GM21576 (cell line): ENCODE results near the gene PPP1R12B.
"Not testable (repeated sequence)": the region's sequence is repeated elsewhere in the genome, so short reads cannot be mapped to it uniquely, and the experiment has no call there.

ENCODE experiments used
- ATAC-seq: cut with Tn5 transposase; IDR thresholded peaks from one replicate; pipeline ENCODE4 v1.9.1; 2021; ENCODE audit warnings: mild to moderate bottlenecking, moderate library complexity; ENCODE audit not compliant: unreplicated experiment

PPP1R12B gene

DNA sequence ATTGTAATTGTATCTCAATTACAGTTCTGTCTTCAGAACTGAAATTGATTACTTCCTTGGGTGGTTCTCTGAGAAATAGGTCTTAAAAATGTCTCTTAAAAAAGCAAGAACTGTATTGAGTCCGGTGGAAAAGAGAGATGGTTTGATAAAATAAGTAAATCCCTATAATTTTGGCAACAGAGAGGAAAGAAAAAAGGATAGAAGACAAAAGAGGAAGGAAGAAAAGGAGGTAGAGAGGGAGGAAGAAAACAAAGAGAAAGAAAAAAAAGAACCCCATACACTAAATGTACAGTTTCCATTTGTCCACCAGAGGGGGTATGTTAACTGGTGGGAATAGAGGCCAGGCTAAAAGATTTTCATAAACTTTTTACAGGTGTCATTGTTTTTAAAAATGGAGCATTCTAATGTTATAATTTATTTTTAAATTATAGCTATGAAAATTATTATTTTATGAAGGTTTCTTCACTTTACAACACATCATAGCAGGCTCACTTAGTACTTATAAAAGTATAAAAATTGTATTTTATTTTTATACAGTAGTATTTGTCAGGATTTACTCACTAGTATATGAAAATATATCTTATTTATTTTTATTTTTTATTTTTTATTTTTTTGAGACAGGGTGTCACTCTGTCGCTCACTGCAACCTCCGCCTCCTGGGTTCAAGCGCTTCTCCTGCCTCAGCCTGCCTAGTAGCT lies 4.7 kb upstream of the PPP1R12B start:
- ATAC-seq, result no peak

DNA sequence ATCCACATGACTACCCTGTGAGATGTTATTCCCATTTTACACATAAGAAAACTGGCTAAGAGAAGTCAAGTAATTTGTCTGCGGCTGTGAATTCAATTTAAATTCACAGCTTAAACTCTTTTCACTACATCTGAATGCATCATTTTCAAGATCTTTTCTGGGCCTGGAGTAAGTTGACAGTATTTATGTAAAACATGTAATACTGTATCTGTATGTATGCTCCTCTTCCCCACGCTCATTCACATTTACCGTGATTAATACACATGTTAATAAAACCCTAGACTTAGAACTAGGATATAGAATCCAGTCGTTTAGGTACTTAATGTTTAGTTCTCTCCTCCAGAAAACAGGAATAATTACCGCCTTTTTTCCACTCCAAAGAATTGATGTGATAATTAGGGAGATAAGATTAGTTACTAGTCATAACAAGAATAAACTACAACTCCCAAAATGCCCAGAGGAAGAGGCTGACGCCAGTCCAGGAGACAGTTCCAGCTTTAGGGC lies 442 bp upstream of the PPP1R12B start:
- ATAC-seq, result no peak

DNA sequence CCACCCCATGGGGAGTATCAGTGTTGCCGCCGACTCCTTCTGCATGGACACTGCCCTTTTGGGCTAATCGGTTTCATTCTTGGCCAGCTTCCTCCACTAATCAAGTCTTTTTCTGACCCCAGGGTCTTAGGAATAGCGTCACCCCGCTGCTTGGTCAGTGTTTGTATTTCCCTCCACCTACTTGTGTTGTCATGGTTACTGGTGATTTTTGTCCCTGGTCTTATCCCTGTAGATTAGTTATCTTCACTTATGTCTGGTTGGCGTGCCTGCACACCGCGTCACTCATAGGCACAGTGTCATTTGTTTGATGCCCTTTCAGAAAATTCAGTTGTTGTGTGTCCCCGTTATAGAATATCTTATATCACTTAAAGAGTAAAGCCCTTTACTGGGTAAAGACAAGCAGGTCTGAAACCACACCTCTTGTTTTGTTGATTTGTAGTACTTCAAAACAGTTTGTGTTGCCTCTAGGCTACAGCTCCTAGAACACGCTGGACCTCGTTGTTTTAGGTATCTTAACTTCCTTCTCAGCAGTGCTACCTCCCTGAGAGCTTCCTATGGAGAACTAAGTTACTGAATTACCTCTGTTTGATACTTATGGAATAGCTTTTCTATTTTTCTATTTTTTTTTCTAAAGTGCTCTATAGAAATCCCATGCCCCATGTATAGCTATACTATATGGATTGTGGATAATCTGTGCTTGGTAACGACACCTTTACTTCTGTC lies 868 bp downstream of the PPP1R12B start:
- ATAC-seq, result no peak

DNA sequence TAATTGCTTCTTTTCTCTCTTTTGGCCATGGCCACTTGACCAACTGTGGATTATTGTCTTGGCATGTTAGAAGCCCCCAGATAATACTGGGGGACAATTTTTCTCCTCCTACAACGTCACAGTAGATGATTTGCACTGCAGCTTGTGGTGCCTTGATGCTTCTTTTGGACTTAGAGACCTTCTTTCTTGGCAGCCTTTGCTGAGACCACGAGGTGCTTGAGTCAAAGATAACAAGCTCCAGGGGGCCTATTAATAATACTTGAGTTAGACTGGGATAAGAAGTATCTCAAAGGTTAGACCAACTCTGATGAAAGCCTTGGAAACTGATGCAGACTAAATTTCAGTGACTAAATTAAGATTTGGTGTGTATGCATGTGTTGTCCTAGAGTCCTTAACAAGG lies 3.2 kb downstream of the PPP1R12B start:
- ATAC-seq, result no peak

DNA sequence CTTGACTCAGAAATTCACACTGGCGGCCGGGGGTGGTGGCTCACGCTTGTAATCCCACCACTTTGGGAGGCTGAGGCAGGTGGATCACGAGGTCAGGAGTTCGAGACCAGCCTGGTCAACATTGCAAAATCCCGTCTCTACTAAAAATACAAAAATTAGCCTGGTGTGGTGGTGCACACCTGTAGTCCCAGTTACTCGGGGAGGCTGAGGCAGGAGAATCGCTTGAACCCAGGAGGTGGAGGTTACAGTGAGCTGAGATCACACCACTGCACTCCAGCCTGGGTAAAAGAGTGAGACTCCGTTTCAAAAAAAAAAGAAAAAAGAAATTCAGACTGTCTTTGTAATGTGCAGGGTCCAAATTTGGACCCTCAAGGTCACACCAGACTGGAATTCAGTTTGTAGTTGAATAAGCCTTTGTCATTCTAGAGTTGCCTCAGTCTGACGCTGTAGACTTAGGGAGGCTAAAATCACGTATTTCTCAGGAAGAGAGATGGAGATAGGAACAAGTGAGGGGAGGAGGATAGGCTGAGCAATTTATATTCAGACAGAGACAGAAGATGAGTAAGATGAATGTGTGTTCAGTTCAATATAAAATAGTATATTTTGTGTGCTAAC lies 4.2 kb downstream of the PPP1R12B start:
- not testable (repeated sequence) for ATAC-seq

DNA sequence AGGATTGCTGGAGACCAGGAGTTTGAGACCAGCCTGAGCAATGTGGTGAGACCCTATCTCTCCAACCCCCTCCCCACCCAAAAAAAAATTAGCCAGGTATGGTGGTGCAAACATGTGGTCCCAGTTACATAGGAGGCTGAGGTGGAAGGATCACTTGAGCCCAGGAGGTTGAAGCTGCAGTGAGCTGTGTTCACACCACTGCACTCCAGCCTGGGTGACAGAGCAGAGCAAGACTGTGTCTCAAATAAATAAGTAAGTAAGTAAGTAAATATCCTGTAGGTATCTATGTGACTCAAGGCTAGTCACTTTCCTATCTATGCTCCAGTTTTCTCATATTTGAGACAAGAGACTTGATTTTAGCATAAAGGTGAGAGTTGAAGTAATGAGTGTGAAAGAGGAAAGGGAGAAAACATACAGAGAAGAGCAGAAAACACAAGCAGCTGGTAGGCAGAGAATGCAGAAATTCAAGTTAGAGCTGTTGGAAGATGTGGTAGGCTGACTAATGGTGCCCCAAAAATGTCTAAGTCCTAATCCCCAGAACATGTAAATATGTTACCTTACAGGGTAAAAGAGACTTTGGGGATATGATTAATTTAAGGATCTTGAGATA lies 7.5 kb downstream of the PPP1R12B start:
- ATAC-seq, result no peak

DNA sequence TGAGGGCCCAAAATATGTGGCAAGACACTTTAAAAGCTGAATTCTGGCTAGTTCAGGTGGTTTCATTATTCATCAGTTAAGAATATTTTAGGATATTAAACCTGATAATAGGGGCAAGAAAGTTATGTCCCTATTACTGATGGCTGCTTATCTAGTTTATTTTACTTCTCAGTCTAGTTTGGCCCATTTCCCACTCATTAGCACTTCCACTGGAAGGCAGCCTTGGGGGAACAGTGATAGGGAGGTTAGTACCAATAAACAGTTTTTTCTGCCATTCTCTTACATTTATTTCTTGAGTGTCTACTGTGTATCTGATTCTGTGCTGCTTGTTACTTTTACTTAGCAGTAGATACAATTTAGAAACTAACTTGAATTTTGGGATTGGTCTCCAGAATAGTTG lies 9.0 kb downstream of the PPP1R12B start:
- no peak for ATAC-seq

DNA sequence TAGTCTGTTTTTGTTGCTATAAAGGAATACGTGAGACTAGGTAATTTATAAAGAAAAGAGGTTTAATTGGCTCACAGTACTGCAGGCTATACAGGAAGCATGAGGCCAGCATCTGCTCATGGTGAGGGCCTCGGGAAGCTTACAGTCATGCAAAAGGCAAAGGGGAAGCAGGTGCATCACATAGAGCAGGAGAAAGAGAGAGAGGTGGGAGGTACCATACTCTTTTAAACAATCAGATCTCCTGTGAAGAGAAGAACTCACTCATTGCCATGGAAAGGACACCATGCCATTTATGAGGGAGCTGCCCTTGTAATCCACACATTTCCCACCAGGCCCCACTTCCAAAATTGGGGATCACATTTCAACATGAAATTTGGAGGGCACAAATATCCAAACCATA lies 12.7 kb downstream of the PPP1R12B start:
- no peak for ATAC-seq

DNA sequence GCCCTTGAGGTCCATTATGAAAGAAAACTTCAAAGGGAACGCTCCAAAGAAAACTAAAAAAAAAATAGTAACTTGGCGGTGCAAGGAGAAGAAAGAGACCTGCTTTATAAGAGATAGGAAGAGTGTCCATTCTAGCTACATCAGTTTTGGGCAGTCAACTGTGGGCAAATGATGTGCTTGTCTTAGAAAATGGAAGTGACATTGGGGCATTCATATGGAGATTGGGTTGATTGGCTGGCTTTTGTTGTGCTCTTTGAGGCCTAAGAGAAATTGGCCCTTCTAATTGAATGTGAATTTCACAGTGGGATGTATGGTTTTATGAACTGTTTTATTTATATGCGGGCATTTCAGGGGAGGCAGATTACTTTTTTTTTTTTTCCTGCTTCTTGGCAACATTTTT lies 13.2 kb downstream of the PPP1R12B start:
- no peak for ATAC-seq

DNA sequence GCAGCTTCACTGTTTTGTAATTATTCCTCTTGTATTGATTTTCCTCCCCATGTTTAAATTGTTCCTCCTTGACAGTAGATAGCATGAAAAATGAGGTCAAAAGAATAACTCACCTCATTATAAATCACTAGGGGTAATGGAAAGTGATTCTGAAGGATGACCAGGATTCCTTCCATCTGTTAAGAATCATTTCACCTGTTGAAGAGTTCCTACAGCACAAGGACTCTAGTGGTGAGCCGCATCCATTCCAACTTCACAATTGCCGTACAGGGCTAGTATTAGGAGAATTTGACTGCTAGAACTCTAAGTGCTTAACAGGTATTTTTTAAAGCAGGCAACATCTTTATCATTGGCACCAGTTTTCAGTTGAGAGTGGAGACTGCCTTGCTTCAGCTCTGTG lies 13.7 kb downstream of the PPP1R12B start:
- no peak for ATAC-seq

DNA sequence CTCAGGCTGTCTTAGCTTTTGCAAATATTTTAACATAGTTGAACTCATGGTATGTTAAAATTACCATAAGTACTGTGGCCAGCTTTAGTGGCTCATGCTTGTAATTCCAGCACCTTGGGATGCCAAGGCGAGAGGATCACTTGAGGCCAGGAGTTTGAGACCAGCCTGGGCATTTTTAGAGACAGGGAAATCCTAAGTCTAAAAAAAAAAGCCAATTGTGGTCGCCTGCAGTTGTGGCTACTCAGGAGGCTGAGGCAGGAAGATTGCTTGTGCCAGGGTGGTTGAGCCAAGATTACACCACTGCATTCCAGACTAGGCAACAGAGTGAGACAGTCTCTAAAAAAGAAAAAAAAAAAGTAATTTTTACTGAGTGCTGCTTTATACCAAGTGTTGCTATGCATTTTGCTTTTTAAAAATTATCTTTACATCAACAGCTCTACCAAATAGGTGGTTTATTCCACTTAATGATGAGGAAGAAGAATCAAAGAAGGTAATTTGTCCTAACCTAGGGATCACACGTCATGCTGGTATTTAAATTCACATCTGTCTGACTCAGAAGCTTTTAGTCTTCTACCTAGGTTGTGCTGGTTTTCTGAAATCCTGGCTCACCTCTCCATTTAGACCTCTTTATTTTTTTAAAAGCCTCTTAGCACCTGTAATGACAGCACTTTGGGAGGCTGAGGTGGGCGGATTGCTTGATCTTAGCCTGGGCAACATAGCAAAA lies 16.8 kb downstream of the PPP1R12B start:
- no peak for ATAC-seq

DNA sequence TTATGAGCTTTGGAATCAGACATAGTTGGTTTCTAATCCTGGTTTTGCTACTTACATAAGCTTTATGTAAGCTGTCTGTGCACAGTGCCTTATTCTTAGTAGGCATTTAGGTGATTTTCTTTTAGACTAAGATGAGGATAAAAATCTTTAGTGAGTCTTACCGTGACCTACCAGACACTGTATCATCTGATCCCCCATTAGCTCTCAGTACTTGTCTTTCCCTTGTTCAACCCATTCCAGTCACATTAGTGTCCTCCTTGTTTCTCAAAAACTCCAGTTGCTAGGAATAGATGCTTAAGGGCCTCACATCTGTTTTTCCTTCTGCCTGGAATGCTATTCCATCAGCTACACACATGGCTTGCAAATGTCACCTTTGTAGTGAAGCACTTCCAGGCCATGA lies 18.8 kb downstream of the PPP1R12B start:
- no peak for ATAC-seq

DNA sequence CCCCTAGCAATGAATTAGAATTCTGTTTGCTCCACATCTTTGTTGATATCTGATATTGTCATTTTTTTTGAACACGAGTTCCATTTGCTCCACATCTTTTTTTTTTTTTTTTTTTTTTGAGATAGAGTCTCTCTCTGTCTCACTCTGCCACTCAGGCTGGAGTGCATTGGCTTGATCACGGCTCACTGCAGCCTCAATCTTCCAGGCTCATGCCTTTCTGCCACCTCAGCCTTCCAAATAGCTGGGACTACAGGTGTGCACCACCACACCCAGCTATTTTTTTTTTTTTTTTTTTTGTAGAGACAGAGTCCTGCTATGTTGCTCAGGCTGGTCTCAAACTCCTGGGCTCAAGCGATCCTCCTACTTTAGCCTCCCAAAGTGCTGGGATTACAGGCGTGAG lies 22.4 kb downstream of the PPP1R12B start:
- ATAC-seq, result not testable (repeated sequence)

DNA sequence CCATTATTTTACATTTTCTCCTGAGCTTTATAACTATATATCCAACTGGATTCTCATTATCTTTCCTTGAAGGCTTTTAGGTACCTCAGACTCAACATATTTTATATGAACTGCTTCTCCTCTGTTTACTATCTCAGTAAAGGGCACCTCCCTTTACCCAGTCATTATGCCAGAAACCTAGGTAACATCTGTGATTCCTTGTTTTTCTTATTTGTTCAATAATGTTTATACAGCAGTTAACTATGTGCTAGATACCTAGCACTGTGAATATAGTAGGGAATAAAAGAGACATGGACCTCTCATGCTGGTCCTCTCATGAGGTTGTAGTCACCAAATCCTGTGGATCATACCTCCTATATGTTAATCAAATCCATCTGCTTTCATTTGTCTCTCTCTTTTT lies 25.6 kb downstream of the PPP1R12B start:
- no peak for ATAC-seq

DNA sequence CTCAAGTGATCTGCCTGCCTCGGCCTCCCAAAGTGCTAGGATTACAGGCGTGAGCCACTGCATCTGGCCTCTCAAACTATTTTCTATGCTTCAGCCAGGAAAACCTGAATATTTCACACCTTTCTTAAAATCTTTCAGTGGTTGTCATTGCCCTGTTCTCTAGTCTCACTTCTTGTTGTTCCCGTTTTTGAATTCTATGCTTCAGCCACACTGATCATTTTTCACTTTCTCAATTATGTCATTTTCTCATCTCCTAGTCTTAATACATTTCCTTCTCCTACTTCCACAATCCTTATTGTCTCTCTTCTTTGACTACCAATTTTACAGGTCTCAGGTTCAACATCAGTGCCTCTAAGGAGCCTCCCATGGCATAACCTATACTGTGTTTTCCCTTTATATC lies 26.7 kb downstream of the PPP1R12B start:
- ATAC-seq, result not testable (repeated sequence)

DNA sequence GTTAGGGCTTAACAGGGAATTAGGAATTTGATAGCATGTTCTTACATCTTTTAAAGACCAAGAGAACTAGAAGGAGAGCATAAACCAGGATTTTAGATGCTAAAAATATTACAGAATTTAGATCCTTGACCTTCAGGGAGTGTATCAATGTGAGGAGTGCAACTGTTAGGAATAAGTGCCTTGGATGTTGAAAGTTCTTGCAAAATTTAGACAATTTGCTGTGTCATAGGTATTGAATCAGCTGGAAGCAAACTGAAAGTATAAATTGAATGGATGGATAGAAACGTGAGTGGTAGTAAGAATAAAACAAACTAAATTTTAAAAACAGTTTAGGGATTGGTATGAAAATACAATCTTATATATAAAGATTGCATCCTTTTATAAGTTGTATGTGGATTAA lies 27.7 kb downstream of the PPP1R12B start:
- no peak for ATAC-seq

DNA sequence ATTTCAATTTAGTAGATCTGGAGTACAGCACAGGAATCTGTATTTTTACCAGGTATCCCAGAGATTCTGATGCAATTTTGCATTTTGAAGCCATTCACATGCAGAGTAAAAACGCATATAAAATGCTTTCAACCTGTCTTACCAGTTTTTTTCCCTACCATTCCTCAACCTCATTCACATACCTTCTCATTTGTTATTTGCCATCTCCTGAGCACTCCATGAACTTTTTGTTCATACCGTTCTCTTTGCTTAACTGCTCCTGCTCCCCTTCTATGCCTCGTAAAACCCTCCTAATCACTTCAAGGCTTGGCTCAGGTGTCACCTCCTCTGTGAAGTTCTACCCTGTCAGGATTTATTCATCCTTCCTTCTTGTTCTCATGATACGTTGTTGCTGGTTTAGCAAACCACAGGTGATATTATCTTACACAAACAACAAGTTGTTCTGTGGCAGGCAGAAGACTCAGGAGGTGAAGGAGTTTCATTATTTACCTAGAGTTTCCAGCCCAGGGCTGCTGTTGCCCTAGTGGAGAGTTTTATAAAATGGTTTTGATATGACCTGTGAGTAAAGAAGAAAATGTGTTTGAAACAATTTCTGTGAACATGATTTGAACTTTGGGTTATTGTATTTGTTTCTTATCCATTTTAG lies 31.5 kb downstream of the PPP1R12B start:
- not testable (repeated sequence) for ATAC-seq

DNA sequence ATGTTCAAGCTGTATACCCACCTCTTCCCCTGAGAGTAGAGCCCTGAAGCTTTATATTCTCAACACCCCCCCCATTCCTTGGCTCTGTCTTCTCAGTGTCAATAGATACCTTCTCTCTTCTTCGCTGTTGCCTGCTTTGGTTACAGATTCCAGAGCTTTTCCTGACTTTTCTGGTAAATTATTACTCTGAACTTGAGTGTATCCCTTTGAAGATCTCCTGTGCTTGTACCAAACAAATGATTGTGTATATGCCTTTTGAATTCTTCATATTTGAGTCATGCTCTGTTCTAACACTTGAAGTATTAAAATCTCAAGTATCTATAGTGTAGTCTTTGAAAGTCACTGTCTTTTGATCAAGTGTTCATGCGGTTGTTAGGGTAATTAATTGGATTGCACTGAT lies 32.0 kb downstream of the PPP1R12B start:
- ATAC-seq, result not testable (repeated sequence)

DNA sequence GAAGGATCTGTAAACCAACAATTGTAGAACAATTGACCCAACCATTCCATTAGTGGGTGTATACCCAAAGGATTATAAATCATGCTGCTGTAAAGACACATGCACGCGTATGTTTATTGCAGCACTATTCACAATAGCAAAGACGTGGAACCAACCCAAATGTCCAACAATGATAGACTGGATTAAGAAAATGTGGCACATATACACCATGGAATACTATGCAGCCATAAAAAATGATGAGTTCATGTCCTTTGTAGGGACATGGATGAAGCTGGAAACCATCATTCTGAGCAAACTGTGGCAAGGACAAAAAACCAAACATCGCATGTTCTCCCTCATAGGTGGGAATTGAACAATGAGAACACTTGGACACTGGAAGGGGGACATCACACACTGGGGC lies 33.4 kb downstream of the PPP1R12B start:
- ATAC-seq, result not testable (repeated sequence)

DNA sequence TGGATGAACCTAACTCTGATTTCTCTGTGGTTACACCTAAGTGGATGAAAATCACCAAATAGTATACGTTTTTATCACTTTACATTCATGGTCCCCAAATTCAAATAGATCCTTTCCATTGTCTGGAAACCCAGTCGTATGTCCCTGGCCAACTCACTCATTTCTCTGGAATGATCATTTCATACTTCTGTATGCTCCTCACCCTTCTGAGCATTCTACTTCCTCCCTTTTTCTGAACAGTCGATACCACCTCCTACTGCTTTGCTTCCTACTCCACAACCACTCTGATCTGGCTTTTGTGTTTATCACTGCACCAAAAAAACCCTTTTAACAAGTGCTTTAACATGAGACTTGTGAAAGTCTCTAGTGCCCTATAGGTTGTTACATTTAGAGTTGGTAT lies 47.3 kb downstream of the PPP1R12B start:
- not testable (repeated sequence) for ATAC-seq
